HG02678 (cell line): ENCODE measurements around the gene KDELR3.
A peak's percentile ranks its signal among the peaks of the same experiment; 100 is the strongest.

Source experiments
- ATAC-seq: cut with Tn5 transposase; IDR thresholded peaks from one replicate; pipeline ENCODE4 v1.9.1; 2021; ENCODE audit warnings: mild to moderate bottlenecking, moderate library complexity; ENCODE audit not compliant: unreplicated experiment

Gene KDELR3

GRCh38 chr22:38481162-38481870, 13.4 kb downstream of the KDELR3 start:
- no peak for ATAC-seq

- ATAC-seq = no peak
These were observed 14.0 kb downstream of the KDELR3 start for GRCh38 chr22:38481871-38482332.

DNA sequence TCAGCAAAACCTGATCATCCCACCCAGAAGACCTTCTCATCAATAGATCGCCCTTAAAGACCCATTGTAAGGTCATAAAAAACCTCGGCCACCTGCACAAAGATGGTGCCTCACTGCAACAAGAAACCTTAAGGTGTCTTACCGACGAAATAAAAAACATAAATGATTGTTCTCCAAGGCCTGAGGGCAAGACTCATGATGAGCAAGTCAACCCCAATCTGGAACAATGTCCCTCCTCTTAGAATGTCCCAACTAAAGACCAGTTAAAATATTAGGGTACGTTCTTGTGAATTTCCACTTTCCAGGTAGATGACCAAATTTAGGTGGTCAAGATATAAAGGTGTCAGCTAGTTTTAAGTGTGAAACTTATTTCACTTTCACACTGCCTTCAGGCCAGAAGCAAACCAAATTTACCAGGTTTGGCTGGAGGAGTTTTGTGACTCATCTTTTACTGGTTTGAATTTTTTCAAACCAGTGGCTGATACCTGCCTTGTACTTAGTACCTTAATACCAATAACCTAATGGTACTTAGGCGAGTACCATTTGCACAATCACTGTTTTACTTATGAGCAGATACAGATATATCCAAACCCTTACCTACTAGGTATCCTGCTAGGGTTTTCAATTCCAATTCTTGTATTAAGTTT, 14.9 kb downstream of the KDELR3 start:
- ATAC-seq = no peak

- no peak for ATAC-seq
These were observed 16.3 kb downstream of the KDELR3 start for GRCh38 chr22:38484244-38484643.

- no peak for ATAC-seq
These were observed 17.9 kb downstream of the KDELR3 start for GRCh38 chr22:38485783-38486182.

DNA sequence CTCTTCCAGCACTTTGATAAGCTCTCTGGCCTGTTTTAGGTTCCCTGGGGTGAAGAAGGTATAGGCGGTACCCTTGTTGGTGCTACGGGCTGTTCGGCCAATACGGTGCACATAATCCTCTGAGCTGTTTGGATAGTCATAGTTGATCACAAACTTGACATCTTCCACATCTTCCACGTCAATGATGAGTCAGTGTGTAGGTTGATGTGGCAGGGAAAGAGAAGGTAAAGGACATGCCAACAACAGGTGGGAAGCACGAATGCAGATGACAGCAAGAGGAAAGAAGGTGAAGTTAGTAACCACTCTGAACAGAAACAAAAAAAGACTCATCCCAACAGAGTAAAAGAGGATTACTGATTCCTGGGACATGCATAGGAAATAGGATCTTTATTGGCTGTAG, 20.1 kb downstream of the KDELR3 start:
- no peak for ATAC-seq

- ATAC-seq = no peak
These were observed 21.2 kb downstream of the KDELR3 start for GRCh38 chr22:38489142-38489541.

DNA sequence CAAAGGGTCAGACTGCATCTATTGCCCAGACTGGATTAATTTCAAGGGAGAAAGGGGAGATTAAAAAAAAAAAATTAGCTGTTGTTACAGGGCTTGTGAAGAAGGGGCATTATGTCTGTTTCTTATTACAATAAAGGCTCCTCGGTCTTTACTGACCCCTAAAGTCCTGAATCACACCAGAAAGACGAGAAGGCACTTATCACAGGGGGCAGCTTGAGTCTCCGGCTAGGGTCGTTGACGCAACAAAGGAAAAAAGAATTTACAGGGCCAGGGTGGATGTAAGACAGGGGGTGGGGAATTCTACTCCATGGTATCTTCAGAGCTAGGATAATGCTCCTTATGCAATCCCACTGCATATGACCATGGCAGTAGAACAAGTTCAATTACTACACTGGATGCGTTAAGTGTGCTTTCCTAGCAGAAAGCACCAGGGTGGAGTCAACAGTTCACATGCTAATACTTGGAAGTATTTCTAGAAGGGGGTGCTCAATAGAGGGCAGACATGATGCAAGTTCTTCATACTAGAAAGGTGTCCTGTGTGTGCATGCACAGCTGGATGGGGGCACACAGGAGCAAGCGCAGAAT, 21.8 kb downstream of the KDELR3 start:
- no peak for ATAC-seq

DNA sequence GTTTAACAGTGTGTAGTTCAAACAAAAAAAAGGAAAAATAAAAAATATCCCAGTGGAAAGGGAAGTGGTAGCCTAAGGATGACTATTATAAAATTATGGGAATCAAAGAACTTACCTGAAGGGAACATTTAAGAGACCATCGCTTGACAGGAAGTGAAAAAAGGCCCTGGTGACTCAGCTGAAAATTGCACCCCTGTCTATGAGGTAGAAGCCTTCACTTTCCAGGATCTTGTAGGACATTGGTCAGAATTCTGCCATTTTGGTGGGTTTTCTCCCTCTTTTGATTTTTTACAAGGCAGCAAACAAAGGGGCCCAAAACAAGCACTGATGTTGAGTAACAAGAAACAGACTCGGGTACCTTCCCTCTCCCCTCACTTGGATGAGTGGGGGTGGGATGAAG, 22.6 kb downstream of the KDELR3 start:
- ATAC-seq = no peak

- no peak for ATAC-seq
These were observed 23.0 kb downstream of the KDELR3 start for GRCh38 chr22:38490915-38491314.

DNA sequence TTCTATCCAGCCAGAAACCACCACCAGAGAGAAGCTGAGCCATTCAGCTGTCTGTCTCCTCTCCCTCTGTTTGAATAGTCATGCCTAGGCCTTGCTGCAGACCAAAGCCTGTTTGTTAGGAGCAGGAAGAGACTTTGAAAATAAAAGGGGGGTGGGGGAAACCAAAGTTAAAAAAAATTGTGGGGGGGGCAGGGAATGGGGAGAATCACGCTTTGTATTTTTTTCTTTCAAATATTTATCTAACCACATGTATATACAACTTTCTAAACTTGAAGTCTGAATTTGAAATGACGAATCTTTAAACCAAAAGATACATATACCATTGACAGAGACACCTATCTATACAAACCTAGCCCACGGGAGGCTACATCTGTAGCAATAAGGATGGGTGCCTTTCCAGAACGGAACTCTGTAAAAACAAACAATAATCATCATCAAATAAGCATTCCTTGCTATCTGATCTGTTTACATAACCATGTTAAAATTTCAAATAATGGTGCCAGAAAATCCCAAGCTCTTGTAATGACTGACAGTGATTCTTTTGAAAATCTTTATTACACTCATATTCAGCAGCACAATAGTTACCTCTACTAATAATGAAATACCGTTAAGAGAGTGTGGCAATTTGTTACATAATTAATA, 23.9 kb downstream of the KDELR3 start:
- ATAC-seq = no peak

- ATAC-seq = no peak
These were observed 26.6 kb downstream of the KDELR3 start for GRCh38 chr22:38494498-38494897.

GRCh38 chr22:38494939-38495338, 27.0 kb downstream of the KDELR3 start:
- no peak for ATAC-seq

- ATAC-seq = no peak
These were observed 30.0 kb downstream of the KDELR3 start for GRCh38 chr22:38497869-38498268.

- no peak for ATAC-seq
These were observed 34.1 kb downstream of the KDELR3 start for GRCh38 chr22:38501797-38502672.

GRCh38 chr22:38503021-38503420, 35.1 kb downstream of the KDELR3 start:
- ATAC-seq = no peak

DNA sequence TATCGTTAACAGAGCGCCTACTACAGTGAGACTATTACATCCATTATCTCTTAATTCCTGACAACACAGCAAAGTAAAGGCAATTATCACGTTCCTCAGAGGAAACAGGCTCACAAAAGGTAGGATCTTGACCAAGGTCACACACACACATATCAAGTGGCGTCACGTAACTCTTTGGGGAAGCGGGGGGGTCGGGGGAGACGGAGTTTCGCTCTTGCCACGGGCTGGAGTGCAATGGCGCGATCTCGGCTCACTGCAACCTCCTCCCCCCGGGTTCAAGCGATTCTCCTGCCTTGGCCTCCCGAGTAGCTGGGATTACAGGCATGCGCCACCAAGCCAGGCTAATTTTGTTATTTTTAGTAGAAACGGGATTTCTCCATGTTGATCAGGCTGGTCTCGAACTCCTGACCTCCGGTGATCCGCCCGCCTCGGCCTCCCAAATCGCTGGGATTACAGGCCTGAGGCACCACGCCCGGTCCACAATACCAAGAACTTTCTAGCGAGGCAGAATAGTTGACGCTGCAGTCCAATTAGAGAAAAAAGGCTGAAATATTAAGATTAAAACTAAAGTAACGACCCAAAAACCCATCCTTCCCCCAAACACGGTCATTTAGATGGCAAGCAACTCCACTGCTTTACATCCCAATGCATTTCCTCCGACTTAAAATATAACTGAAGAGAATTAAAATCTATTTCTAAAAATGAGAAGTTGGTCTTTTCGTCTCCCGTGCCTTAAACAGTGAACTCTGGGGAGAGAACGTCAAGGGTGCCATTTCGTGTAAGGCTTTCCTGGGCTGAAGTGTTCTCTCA, 37.0 kb downstream of the KDELR3 start:
- ATAC-seq = no peak

- ATAC-seq = peak; percentile 20
These were observed 37.7 kb downstream of the KDELR3 start for GRCh38 chr22:38505541-38506117.

DNA sequence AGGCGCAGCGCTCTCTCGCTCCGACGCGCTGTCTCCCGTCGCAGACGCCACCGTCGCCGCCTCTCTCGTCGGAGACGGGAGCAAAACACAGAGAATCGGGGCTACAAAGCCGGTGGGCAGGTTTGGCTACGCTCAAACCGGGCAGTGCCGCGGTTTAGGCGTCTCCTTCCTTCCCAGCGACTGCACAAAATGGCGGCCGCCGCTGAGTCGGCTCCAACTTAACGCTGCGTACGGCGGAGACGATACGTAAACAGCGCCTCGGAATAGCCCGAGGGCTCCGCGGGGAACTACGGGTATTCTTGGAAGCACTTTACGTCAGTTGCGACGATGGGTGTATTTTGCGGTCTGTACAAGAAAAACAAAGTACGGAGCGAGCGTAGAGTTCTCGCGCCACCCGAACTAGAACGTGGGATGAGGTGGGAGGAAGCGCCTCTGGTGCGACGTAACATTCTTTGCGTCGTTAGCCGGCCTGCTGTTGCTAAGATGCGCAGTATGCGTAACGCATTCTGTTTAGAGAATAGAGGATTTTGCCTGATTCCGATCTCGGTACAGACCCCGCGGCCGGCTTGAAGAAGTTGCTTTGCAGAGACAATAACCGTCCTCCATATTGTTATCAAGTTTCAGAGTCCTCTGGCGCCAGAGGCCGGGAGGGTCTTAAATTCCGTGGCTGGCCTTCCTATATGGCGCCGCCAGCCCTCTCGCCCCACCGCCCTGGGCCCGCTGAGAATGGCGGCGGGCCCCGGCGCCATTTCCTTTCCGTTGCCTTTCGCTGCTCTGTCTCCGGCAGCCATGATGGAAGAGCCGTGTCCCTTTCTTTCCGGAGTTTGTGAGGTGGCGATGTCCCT, 38.4 kb downstream of the KDELR3 start, which contains the start of gene DDX17:
DDX17 (minus strand) TSS at position 194 of the 845 bp plus-strand sequence.
- peak; percentile 84 for ATAC-seq
